ENCODE results near the gene LYPD3. TPM values are rescaled to one million over a fixed set of nuclear protein-coding genes. Genes with fewer than 3 reads are reported as not detected.

The LYPD3 gene
- total and polyA plus RNA-seq, 10 of the 15 experiments (the other 5 are each of a cell fraction or from before 2014, with no cell fraction given): 0.03 to 0.28 (median 0.12) TPM; not detected in 6

GRCh38 chr19:43501661-43502418 is 36.4 kb upstream of the LYPD3 start:
- Histone ChIP-seq H4K20me1 (ENCODE audit: control insufficient read depth, insufficient read depth) (no peaks in the 10 kb centered on the region), H2AFZ (ENCODE audit: control insufficient read depth, low read depth, low read length) (no peak overlapping the region), H3K9me3 (replicated peaks; ENCODE audit: control insufficient read depth, insufficient read depth, low read length) (no peaks in the 10 kb centered on the region), H3K27me3 (replicated peaks in 1 of 2; ENCODE audit: control insufficient read depth in 2 of 2, insufficient read depth in 2 of 2, low read length in 1 of 2) (no peaks in the 10 kb centered on the region), H3K4me3 (no peak overlapping the region), H3K4me2 (ENCODE audit: control insufficient read depth, insufficient read depth) (no peak overlapping the region), H3K27ac (ENCODE audit: control insufficient read depth, insufficient read depth) (no peak overlapping the region), H3K79me2 (ENCODE audit: control insufficient read depth, insufficient read depth, low read length) (no peaks in the 10 kb centered on the region; the same call in 1 of the 2 replicates), H3K9ac (ENCODE audit: control insufficient read depth, insufficient read depth, low read length) (no peak overlapping the region), H3K36me3 (ENCODE audit: control insufficient read depth in 2 of 2, insufficient read depth in 2 of 2, low read length in 1 of 2) (0 out of 4 replicates have a peak, but pooled peaks cover 0 to 4% of the 10 kb centered on the region in 2 experiments), H3K4me1 (ENCODE audit: control insufficient read depth, insufficient read depth, low read length) (peaks cover 4% of the 10 kb centered on the region)
- no TSS peak for BruUV-seq (replicated peaks)
- ChIA-PET RAD21 (ENCODE audit: unreplicated experiment) (no interaction called here), CTCF (interaction anchor here (1.3 kb wide), 1 partner anchor 18 kb away, joined by 3 read pairs; no protein-coding TSS in a partner anchor), SMC1A (ENCODE audit: uncharacterized antibody, unreplicated experiment) (interaction anchor here (0.6 kb wide), 1 partner anchor 55 kb away, joined by 5 read pairs; no protein-coding TSS in a partner anchor), POLR2A (interaction anchor here (0.5 to 0.6 kb wide), 3 partner anchors 9 to 87 kb away, joined by 4 to 5 read pairs (median 4); no protein-coding TSS in a partner anchor)
- TF ChIP-seq SMC3 (IDR thresholded peaks at IDR 0.05; ENCODE audit: borderline replicate concordance, low read length): no peak
- no peak for TF ChIP-seq RB1 (IDR thresholded peaks at IDR 0.05; ENCODE audit: borderline replicate concordance)
- no peak for TF ChIP-seq MTA3 (IDR thresholded peaks at IDR 0.05; ENCODE audit: borderline replicate concordance, low read length)
- no peak for TF ChIP-seq CHD1 (IDR thresholded peaks at IDR 0.05; ENCODE audit: low read depth, low read length)
- TF ChIP-seq CREM (IDR thresholded peaks at IDR 0.05; ENCODE audit: low read depth): no peak
- no peak for TF ChIP-seq CREB1 (IDR thresholded peaks at IDR 0.05; ENCODE audit: low read depth)
- intact Hi-C loops (cut with micrococcal nuclease; ENCODE audit: unreplicated experiment) (loop anchor here (5.0 kb wide), 2 partner anchors 40 to 55 kb away; no protein-coding TSS in a partner anchor), in situ Hi-C loops (cut with MboI) (no loop called here)
- ATAC-seq (no peak), DNase-seq (ENCODE audit: low read depth, low spot score) (no peak), FAIRE-seq (no peak)
- 96% methylated on average over 40 of the region's 43 CpGs for WGBS (ENCODE audit: insufficient coverage, insufficient replicate concordance, low lambda C conversion rate, missing lambda C conversion rate)

GRCh38 chr19:43499042-43499441 is 33.6 kb upstream of the LYPD3 start:
- FAIRE-seq (no peak), ATAC-seq (no peak), DNase-seq (ENCODE audit: low read depth, low spot score) (no peak)
- TF ChIP-seq SUPT20H (IDR thresholded peaks at IDR 0.05; ENCODE audit: borderline replicate concordance, control insufficient read depth, low read depth, low read length) (no peak), RAD51 (IDR thresholded peaks at IDR 0.05) (no peak), ESRRA (IDR thresholded peaks at IDR 0.05; ENCODE audit: low read length) (no peak), NBN (IDR thresholded peaks at IDR 0.05) (no peak), BMI1 (IDR thresholded peaks at IDR 0.05; ENCODE audit: borderline replicate concordance) (no peak), DPF2 (IDR thresholded peaks at IDR 0.05) (no peak), SPI1 (IDR thresholded peaks at IDR 0.05; ENCODE audit: borderline replicate concordance, insufficient read depth, low read depth, low read length) (no peak), TCF7 (IDR thresholded peaks at IDR 0.05; ENCODE audit: borderline replicate concordance) (no peak), MYB (IDR thresholded peaks at IDR 0.05; ENCODE audit: borderline replicate concordance, low read depth, low read length) (no peak), ZNF217 (IDR thresholded peaks at IDR 0.05) (no peak), SMC3 (IDR thresholded peaks at IDR 0.05; ENCODE audit: borderline replicate concordance, low read length) (no peak)
- no peak overlapping the region for H3K9ac ChIP-seq (ENCODE audit: control insufficient read depth, insufficient read depth, low read length)
- in situ Hi-C loops (cut with MboI): no loop called here
- ChIA-PET SMC1A (ENCODE audit: uncharacterized antibody, unreplicated experiment) (no interaction called here), CTCF (interaction anchor here (1.0 to 2.4 kb wide), 2 partner anchors 20 to 311 kb away, joined by 3 to 7 read pairs; no protein-coding TSS in a partner anchor), POLR2A (interaction anchor here (0.6 kb wide), 1 partner anchor 401 kb away, joined by 4 read pairs; no protein-coding TSS in a partner anchor), RAD21 (ENCODE audit: unreplicated experiment) (no interaction called here)
- intact Hi-C loops (cut with micrococcal nuclease; ENCODE audit: unreplicated experiment): no loop called here
- no peak overlapping the region for H3K4me3 ChIP-seq
- H3K36me3 ChIP-seq (ENCODE audit: control insufficient read depth in 2 of 2, insufficient read depth in 2 of 2, low read length in 1 of 2): 0 out of 4 replicates have a peak, but pooled peaks cover 0 to 4% of the 10 kb centered on the region in 2 experiments
- no peaks in the 10 kb centered on the region for H3K27me3 ChIP-seq (replicated peaks in 1 of 2; ENCODE audit: control insufficient read depth in 2 of 2, insufficient read depth in 2 of 2, low read length in 1 of 2)
- H3K9me3 ChIP-seq (replicated peaks; ENCODE audit: control insufficient read depth, insufficient read depth, low read length): no peaks in the 10 kb centered on the region
- H3K79me2 ChIP-seq (ENCODE audit: control insufficient read depth, insufficient read depth, low read length): no peaks in the 10 kb centered on the region; the same call in 1 of the 2 replicates
- no TSS peak for BruUV-seq (replicated peaks)
- H3K4me1 ChIP-seq (ENCODE audit: control insufficient read depth, insufficient read depth, low read length): no peaks in the 10 kb centered on the region
- 72% methylated on average over 3 of the region's 3 CpGs for WGBS (ENCODE audit: insufficient coverage, insufficient replicate concordance, low lambda C conversion rate, missing lambda C conversion rate)
- H2AFZ ChIP-seq (ENCODE audit: control insufficient read depth, low read depth, low read length): no peak overlapping the region
- no peak overlapping the region for H3K27ac ChIP-seq (ENCODE audit: control insufficient read depth, insufficient read depth)
- H3K4me2 ChIP-seq (ENCODE audit: control insufficient read depth, insufficient read depth): no peak overlapping the region
- no peaks in the 10 kb centered on the region for H4K20me1 ChIP-seq (ENCODE audit: control insufficient read depth, insufficient read depth)

Measured in GM12878 (cell line).